GM12878 (cell line): Measurements from ENCODE around the gene ALG5. TPM values are rescaled to one million over a fixed set of nuclear protein-coding genes. Genes with fewer than 3 reads are reported as not detected.

ENCODE experiments used
- CUX1 ChIP-seq: IDR thresholded peaks from 2 replicates; pipeline ENCODE4 v1.6.1; 2012; ENCODE audit warnings: improper control_type of control experiment, low read depth, low read length; ENCODE audit not compliant: insufficient replicate concordance
- EGR1 ChIP-seq, 2 experiments: IDR thresholded peaks; 1 replicate in 1 of 2; 2 replicates in 1 of 2; pipeline ENCODE4 v1.6.1; 2011 to 2012; ENCODE audit warnings: low read depth in 2 of 2, low read length in 2 of 2, borderline replicate concordance in 1 of 2, mild to moderate bottlenecking in 1 of 2, moderate library complexity in 1 of 2
- GATAD2B ChIP-seq: fragments of 450-650 bp; conservative IDR thresholded peaks from 2 replicates; pipeline ENCODE4 v1.6.1; 2017; ENCODE audit warnings: low read depth, mild to moderate bottlenecking, moderate library complexity
- HCFC1 ChIP-seq: fragments of 150-350 bp; IDR thresholded peaks from 2 replicates; pipeline ENCODE4 v1.6.1; 2014; ENCODE audit warnings: low read length
- JUND ChIP-seq: IDR thresholded peaks from 2 replicates; pipeline ENCODE4 v1.6.1; 2012; ENCODE audit warnings: low read depth, mild to moderate bottlenecking, low read length, improper control_type of control experiment, moderate library complexity
- MAX ChIP-seq: IDR thresholded peaks from 2 replicates; pipeline ENCODE4 v1.6.1; 2012; ENCODE audit warnings: low read depth, low read length, improper control_type of control experiment
- NR2F1 ChIP-seq: fragments of 450-650 bp; conservative IDR thresholded peaks from 2 replicates; pipeline ENCODE4 v1.6.1; 2017; ENCODE audit warnings: mild to moderate bottlenecking
- RUNX3 ChIP-seq: IDR thresholded peaks from 2 replicates; pipeline ENCODE4 v1.6.1; 2012; ENCODE audit warnings: low read length, inconsistent platforms
- TCF3 ChIP-seq: IDR thresholded peaks from 2 replicates; pipeline ENCODE4 v1.6.1; 2012; ENCODE audit warnings: low read depth, mild to moderate bottlenecking, low read length, borderline replicate concordance; ENCODE audit not compliant: insufficient read depth
- ZNF274 ChIP-seq: IDR thresholded peaks from one replicate; pipeline ENCODE4 v1.8.0; 2011; ENCODE audit not compliant: insufficient read length, insufficient read depth
- polyA plus RNA-seq, 11 experiments: library from polyadenylated mRNA; depleted of rRNA in 4 of 11; unstranded in 6 of 11; stranded (reverse) in 5 of 11; fragments of >200 nt; fragmentation: Nextera tagmentation in 4 of 11; fragmentation: Illumina TruSeq in 1 of 11; extraction: Ambion mirVana in 4 of 11; extraction: Trizol in 1 of 11; gene quantifications; 1 replicate in 1 of 11; 2 replicates in 10 of 11; pipeline versions ENCODE4 v1.2.1 to v1.2.3, GENCODE V29; 2011 to 2016; ENCODE audit warnings: inconsistent platforms in 2 of 11, missing spikeins in 2 of 11, low read depth in 1 of 11
- total RNA-seq, 4 experiments: library from RNA; depleted of rRNA in 3 of 4; stranded (reverse); fragments of >200 nt in 3 of 4; fragmentation: Illumina TruSeq in 1 of 4; extraction: Trizol in 1 of 4; gene quantifications; 2 replicates each; pipeline versions ENCODE4 v1.2.1 to v1.2.3, GENCODE V29; 2013 to 2021
- TF ChIP-seq, protein P1 (sequence below): fragments of 150-350 bp; IDR thresholded peaks from 2 replicates; pipeline ENCODE4 v1.6.1; 2016; ENCODE audit warnings: low read depth, low read length
- TF ChIP-seq, protein P2 (sequence below): fragments of 450-650 bp; IDR thresholded peaks from 2 replicates; pipeline ENCODE4 v1.6.1; 2016; ENCODE audit warnings: mild to moderate bottlenecking
- TF ChIP-seq, protein P3 (sequence below): fragments of 450-650 bp; IDR thresholded peaks from 2 replicates; pipeline ENCODE4 v1.6.1; 2016; ENCODE audit warnings: mild to moderate bottlenecking, moderate library complexity, borderline replicate concordance

The ALG5 gene
- total and polyA plus RNA-seq, 10 of the 15 experiments (the other 5 are each of a cell fraction or from before 2014, with no cell fraction given), result 23.9 to 82.2 (median 42.5) TPM

DNA sequence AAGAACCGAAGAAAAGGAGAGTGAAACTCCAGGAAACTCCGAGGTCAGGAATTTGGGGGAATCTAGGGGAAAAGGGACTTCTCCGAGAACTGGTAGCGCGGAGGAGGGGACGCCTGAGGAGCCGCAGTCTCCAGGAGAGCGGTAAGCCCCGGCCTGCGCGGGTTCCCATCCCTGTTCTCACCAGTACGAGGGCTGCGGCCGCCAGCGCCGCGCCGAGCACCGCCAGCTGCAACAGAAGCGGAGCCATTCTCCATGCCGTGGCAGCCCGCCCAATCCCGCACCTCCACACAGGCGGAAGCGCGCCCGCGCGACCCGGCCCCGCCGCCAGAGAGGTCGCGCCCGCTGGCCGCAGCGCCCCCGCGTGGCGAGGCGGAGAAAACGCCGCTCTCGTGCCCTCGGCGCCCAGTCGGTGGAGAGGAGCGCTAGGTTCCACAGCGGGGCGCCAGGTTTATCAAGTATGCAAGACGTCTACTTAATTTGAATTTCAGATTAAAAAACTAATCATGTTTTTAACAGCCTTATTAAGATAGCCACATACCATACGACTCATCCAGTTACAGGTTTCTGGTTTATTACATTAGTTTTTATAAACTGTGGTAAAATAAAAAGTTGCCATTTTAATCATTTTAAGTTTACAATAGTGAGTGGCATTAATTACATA lies at the start of gene ALG5 (continued):
- TF ChIP-seq CUX1 (no peak), HCFC1 (peak; percentile 70), GATAD2B (peak; percentile 82), JUND (no peak), EGR1 (IDR thresholded peaks at IDR 0.05; ENCODE audit: borderline replicate concordance in 1 of 2, low read depth in 2 of 2, low read length in 2 of 2) (peak in 1 of 2 experiments; percentile 73; a peak in 2 of 3 replicates), TCF3 (peak; percentile 89; the same call in 1 of the 2 replicates), MAX (0 out of 2 replicates have a peak, but pooled peaks have one; percentile 19), RUNX3 (peak; percentile 32; the same call in 1 of the 2 replicates), NR2F1 (peak; percentile 88), ZNF274 (no peak)
- TF ChIP-seq, protein P1, sequence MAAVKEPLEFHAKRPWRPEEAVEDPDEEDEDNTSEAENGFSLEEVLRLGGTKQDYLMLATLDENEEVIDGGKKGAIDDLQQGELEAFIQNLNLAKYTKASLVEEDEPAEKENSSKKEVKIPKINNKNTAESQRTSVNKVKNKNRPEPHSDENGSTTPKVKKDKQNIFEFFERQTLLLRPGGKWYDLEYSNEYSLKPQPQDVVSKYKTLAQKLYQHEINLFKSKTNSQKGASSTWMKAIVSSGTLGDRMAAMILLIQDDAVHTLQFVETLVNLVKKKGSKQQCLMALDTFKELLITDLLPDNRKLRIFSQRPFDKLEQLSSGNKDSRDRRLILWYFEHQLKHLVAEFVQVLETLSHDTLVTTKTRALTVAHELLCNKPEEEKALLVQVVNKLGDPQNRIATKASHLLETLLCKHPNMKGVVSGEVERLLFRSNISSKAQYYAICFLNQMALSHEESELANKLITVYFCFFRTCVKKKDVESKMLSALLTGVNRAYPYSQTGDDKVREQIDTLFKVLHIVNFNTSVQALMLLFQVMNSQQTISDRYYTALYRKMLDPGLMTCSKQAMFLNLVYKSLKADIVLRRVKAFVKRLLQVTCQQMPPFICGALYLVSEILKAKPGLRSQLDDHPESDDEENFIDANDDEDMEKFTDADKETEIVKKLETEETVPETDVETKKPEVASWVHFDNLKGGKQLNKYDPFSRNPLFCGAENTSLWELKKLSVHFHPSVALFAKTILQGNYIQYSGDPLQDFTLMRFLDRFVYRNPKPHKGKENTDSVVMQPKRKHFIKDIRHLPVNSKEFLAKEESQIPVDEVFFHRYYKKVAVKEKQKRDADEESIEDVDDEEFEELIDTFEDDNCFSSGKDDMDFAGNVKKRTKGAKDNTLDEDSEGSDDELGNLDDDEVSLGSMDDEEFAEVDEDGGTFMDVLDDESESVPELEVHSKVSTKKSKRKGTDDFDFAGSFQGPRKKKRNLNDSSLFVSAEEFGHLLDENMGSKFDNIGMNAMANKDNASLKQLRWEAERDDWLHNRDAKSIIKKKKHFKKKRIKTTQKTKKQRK, result no peak
- TF ChIP-seq, protein P2, sequence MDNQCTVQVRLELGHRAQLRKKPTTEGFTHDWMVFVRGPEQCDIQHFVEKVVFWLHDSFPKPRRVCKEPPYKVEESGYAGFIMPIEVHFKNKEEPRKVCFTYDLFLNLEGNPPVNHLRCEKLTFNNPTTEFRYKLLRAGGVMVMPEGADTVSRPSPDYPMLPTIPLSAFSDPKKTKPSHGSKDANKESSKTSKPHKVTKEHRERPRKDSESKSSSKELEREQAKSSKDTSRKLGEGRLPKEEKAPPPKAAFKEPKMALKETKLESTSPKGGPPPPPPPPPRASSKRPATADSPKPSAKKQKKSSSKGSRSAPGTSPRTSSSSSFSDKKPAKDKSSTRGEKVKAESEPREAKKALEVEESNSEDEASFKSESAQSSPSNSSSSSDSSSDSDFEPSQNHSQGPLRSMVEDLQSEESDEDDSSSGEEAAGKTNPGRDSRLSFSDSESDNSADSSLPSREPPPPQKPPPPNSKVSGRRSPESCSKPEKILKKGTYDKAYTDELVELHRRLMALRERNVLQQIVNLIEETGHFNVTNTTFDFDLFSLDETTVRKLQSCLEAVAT, result no peak
- TF ChIP-seq, protein P3, sequence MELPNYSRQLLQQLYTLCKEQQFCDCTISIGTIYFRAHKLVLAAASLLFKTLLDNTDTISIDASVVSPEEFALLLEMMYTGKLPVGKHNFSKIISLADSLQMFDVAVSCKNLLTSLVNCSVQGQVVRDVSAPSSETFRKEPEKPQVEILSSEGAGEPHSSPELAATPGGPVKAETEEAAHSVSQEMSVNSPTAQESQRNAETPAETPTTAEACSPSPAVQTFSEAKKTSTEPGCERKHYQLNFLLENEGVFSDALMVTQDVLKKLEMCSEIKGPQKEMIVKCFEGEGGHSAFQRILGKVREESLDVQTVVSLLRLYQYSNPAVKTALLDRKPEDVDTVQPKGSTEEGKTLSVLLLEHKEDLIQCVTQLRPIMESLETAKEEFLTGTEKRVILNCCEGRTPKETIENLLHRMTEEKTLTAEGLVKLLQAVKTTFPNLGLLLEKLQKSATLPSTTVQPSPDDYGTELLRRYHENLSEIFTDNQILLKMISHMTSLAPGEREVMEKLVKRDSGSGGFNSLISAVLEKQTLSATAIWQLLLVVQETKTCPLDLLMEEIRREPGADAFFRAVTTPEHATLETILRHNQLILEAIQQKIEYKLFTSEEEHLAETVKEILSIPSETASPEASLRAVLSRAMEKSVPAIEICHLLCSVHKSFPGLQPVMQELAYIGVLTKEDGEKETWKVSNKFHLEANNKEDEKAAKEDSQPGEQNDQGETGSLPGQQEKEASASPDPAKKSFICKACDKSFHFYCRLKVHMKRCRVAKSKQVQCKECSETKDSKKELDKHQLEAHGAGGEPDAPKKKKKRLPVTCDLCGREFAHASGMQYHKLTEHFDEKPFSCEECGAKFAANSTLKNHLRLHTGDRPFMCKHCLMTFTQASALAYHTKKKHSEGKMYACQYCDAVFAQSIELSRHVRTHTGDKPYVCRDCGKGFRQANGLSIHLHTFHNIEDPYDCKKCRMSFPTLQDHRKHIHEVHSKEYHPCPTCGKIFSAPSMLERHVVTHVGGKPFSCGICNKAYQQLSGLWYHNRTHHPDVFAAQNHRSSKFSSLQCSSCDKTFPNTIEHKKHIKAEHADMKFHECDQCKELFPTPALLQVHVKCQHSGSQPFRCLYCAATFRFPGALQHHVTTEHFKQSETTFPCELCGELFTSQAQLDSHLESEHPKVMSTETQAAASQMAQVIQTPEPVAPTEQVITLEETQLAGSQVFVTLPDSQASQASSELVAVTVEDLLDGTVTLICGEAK, result no peak
